NCI-H146 (cell line): ENCODE measurements around the gene OBSCN.

Source experiments
- DNase-seq: peaks from one replicate; lab custom pipeline; 2025; lab: John Stamatoyannopoulos, UW

Gene OBSCN

GRCh38 chr1:228309326-228310067 is 101.7 kb downstream of the OBSCN start:
- no peak for DNase-seq

DNA sequence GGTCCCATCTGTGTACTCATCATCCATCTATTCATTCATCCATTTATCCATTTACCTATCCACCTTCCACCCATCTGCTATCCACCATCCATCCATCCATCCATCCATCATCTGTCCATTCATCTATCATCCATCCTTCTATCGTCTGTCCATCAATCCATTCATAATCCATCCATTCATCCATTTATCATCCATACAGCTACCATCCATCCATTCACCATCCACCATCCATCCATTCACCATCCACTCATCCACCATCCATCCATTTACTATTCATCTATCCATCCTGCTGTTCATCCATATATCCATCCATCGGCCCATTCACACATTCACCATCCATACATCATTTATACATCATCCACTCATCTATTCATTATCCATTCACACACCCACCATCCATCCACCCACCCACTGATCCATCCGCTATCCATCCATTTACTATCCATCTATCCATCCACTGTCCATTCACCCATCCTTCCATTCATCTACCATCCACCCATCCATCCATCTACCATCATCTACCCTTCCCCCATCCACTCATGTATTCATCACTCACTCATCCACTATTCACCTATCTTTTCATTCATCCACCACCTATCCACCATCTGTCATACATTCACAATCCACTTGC is 102.4 kb downstream of the OBSCN start:
- DNase-seq = no peak

- no peak for DNase-seq
These were observed 103.2 kb downstream of the OBSCN start for GRCh38 chr1:228311091-228311490.

GRCh38 chr1:228312136-228312764 is 104.4 kb downstream of the OBSCN start:
- no peak for DNase-seq

DNA sequence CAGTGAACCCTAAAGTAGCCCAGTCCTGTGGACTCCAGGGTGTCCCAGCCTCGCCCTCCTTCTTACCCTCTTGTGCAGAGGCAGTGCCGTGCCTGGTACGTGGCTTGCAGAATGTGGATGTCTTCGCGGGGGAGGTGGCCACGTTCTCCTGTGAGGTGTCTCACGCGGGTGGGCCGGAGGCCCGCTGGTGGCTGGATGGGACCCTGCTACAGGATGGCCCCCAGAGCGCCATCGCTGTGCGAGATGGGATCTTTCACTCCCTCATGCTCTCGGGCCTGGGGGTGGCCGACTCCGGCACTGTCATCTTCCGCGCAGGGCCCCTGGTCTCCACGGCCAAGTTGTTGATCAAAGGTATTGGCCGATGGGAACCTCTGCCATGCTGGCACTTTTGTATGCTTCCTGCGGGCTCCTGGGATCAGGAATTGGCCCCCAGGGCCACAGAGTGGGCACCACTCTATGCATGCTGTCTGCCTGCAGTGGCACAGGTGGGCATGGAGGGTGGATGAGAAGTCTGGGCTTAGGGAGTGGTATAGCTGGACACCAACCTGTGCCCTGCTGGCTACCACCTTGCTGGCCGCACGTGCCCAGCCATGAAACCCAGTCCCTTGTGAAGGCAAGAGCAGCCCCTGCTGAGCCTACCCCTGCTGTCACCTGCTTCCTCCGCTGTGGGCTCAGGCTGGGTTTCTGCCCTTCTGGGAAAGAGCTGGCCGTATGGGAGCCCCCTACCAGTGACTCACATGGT is 105.9 kb downstream of the OBSCN start:
- no peak for DNase-seq

GRCh38 chr1:228314315-228314657 is 106.4 kb downstream of the OBSCN start:
- no peak for DNase-seq

GRCh38 chr1:228314658-228315483 is 107.0 kb downstream of the OBSCN start:
- DNase-seq = no peak

DNA sequence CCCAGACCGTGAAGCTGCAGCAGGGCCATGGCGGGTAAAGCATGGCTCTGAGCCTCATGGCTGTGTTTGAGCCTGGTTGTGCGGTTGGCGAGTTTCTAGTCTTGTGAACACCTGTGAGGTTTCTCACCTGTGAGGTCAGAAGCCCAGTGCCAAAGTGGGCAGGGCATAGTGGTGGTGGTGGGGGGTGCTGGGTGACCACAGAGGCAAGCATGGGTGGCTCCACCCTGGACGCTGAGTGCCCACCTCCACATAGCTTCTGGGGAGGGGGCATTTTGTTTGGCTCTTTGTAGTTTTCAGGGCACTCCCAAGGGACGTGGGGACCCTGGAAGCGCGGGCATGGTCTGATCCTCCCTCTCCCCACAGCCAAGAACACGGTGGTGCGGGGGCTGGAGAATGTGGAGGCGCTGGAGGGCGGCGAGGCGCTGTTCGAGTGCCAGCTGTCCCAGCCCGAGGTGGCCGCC is 107.7 kb downstream of the OBSCN start:
- DNase-seq = no peak

DNA sequence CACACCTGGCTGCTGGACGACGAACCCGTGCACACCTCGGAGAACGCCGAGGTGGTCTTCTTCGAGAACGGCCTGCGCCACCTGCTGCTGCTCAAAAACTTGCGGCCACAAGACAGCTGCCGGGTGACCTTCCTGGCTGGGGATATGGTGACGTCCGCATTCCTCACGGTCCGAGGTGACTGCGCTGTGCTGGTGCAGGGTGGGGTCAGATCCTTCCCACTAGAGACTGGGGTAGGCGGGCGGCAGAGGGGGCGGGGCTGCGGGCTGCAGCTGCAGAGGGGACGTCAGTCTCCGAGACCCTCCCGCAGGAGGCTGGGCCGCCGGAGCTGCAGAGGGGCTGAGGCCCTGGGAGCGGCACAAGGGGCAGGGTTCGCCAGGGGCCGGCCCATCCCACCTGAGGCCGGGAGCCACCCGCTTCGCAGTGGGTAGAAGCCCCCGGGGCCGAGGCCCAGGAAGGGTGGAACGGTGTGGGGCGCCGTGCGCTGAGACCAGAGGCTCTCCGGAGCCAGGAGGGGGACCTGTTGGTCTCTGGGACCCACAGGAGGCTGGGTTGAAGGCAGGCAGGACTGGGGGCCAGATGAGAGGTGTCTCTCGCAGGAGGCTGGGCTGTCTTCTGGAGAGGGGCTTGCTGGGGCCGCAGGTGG is 108.2 kb downstream of the OBSCN start:
- peak; percentile 11 for DNase-seq

DNA sequence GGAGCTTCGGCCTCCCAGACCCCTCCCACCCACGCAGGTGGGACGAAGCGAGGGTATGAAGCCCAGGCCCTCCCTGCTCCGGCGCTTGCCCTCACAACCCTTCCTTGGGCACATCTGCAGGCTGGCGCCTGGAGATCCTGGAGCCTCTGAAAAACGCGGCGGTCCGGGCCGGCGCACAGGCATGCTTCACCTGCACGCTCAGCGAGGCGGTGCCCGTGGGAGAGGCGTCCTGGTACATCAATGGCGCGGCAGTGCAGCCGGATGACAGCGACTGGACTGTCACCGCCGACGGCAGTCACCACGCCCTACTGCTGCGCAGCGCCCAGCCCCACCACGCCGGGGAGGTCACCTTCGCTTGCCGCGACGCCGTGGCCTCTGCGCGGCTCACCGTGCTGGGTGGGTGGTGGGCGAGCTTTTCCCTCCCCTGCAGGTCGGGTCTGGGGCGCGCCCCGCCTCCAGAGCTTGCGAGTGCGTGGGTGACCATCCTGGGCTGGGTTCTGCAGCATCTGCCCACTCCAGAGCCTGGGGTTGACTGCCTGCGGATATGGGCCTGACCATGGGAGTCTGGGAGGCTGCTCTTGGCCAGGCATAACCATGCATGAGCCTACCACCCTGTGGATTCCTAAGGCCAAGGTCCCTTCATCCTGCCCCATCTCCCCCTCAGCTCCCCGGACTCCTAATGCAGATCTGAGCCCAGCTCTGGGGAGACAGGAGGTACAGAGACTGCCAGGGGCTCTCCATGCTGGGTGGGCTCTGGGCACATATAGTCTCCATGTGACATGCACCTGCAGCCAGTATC is 108.9 kb downstream of the OBSCN start:
- DNase-seq = no peak

GRCh38 chr1:228317411-228317828 is 109.6 kb downstream of the OBSCN start:
- DNase-seq = no peak

DNA sequence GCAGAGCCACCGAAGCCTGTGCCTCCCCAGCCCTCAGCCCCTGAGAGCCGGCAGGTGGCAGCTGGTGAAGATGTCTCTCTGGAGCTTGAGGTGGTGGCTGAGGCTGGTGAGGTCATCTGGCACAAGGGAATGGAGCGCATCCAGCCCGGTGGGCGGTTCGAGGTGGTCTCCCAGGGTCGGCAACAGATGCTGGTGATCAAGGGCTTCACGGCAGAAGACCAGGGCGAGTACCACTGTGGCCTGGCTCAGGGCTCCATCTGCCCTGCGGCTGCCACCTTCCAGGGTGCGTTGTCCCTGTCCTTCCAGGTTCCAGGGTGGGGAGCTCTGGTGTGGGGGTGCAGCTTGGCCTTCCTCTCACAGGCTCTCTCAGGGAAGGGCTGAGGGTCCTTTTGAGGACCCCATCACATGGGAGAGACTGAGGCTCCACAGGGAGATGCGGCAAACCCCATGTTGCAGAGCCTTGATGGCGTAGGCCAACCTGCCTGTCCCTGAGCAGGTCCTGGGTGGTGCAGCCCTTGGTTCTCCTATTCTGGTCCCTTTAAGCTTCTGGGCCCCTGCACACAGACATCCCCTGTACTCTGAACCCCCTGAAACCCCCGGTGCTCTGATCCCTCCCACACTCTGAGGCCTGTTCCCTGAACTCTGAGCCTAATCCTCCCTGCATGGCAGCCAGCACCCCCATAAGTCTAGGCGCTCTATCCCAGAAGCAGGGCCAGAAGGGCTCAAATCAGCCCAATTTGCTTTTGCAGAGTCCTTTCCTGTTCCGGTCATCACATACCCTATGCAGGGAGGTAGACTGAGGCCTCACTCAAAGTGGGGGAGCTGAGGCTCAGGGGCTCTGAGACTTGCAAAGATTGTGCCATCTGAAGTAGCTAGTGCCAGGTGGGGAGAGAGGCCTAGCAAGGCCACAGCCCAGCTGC is 110.3 kb downstream of the OBSCN start:
- DNase-seq = no peak

GRCh38 chr1:228318823-228319241 is 111.0 kb downstream of the OBSCN start:
- DNase-seq = no peak

DNA sequence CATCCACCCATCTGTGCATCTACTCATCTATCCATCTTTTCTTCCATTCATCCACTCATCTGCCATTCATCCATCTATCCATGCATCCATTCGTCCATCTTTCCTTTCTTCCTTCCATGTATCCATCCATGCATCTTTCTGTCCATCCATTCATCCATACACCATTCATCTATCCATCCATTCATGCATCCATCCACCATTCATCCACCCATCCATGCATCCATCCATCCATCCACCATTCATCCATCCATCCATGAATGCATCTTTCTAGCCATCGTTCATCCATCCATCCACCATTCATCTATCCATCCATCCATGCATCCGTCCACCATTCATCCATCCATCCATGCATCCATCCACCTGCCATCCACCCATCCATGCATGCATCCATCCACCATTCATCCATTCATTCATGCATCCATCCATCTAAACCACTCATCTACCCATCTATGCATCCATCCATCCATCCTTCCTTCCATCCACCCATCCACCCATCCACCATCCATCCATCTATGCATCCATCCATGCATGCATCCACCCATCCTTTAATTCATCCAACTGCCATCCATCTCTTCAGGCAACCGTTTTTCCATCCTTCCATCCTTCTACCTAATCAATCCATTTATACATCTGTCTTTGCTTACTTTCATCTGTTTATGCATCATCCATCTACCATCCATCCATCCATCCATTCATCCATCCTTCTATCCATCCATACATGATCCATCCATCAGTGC is 111.7 kb downstream of the OBSCN start:
- no peak for DNase-seq

DNA sequence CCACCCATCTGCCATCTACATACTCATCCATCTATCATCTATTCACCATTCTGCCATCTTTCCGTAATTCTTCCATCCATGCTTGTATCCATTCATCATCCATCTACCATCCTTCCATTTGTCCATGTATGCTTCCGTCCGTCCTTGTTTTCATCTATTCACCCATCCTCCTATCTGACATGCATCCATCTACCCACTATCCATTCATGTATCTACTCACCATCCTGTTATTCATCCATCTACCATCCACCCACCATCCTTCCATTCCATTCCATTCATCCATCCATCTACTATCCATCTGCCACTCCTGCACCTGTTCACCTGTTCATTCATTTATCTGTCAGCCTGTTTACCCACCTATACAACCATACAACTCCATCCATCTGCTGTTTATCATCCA is 112.5 kb downstream of the OBSCN start:
- no peak for DNase-seq

- no peak for DNase-seq
These were observed 113.6 kb downstream of the OBSCN start for GRCh38 chr1:228321435-228321834.

- no peak for DNase-seq
These were observed 114.1 kb downstream of the OBSCN start for GRCh38 chr1:228321895-228322294.

DNA sequence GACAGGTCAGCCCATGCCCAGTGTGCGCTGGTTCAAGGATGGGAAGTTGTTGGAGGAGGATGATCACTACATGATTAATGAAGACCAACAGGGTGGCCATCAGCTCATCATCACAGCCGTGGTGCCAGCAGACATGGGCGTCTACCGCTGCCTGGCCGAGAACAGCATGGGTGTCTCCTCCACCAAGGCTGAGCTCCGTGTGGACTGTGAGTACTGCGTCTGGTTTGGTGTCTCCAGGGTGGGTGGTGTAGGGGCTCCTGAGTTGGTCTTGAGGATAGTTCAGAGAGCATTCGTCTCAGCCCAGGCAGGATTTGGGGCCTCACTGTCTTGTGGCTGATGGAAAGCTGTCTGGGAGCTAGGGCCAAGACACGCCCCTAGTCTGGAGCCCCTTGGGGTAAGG is 115.6 kb downstream of the OBSCN start:
- no peak for DNase-seq

DNA sequence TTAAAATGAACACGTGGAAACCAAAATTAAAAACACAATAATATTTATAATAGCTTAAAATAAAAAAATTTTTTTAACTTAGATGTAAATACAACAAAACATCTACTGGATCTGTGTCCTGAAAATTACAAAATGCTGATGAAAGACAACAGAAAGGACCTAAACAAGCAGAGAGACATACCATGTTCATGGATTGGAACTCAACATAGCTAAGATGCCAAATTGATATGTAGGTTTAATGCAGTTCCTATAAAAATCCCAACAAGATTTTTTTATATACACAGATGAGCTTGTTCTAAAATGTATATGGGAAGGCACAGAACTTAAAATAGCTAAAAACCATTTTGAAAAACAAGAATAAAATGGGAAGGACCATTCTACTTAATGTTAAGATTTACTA is 117.4 kb downstream of the OBSCN start:
- no peak for DNase-seq
